DMS 273 treated with DMSO at 0.1 percent for 48 hours (cell line): ENCODE measurements around the gene SPATS2L.

Source experiments
- DNase-seq: peaks from one replicate; lab custom pipeline; 2025; lab: John Stamatoyannopoulos, UW

SPATS2L gene

DNA sequence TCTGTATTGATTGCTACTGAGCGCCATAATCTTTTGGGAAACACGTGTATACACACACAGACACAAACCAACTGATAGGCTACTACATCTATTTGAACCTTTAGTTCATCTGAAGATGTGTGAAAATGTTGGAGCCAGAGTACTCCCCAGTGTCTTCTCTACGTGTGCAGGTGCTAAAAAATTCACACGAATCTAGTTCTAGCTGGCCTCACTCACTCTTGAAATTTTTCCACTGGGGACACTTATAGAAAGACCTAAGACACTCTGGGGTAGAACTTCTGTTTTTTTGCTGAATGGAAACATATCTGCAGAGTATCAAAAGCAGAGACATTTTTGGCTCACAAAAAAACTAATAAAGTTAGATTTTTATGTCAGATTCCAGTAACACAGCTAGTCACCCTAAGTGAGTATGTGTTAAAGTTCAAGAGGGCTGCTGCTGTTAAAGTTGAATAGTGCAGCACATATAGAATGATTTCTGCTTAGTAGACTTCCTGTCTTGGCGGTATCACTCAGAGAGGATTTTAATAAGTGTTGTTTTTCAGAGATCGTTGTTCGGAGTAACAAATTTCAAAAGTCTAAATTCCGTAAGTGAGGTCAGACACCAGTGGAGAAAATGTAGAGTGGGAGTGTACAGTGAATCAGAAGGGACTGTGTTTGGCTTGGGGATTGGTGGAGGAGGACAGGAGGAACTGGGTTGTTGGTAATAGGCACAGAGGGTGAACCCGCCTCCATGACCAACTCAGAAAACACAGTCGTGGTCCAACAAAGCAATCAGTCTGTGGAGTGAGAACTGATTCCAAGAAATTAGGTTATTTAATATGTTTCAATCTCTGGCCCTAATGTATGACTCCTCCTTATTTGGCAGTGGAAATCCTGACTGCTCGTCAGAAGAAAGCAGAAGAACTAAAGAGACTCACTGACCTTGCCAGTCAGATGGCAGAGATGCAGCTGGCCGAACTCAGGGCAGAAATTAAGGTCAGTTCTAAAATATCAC is 160.2 kb downstream of the SPATS2L start:
- no peak for DNase-seq

DNA sequence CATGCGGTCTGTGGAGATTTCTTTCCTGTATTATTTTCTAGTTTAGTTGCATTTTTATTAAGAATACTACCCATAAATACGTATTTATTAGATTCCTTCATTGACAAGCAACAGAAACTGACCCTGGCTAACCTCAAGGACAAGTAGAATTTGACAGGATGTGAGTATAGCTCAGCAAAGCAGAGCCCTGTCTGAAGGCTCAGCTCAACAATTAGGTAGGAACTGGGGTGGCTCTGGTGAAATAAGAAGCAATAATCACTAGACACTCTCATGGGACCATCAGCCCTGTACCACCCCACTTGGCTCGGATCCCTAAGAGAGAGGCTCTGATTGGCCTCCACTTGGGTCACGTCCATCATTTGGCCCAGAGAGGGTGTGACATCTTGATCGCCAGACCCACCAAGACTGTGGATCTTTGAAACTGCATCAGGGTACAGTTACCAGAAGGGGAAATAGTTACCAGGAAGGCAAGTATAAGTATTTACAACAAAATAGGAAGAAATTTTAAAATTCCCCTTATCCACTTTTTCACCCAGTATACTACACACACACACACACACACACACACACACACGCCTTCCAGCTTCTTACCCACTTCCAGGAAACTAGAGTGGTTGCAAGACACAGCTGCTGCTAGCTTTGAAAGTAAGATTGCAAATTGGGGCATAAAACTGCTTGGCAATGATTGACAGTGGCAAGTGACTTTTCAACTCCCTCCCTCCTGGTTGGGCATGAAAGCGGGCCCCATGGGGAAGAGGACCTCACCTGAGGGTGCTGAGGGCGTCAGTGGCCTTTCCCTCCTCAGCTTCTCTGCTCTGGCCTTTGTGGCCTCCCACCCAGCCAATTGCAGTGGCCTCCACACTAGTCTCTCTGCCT is 161.6 kb downstream of the SPATS2L start:
- no peak for DNase-seq

DNA sequence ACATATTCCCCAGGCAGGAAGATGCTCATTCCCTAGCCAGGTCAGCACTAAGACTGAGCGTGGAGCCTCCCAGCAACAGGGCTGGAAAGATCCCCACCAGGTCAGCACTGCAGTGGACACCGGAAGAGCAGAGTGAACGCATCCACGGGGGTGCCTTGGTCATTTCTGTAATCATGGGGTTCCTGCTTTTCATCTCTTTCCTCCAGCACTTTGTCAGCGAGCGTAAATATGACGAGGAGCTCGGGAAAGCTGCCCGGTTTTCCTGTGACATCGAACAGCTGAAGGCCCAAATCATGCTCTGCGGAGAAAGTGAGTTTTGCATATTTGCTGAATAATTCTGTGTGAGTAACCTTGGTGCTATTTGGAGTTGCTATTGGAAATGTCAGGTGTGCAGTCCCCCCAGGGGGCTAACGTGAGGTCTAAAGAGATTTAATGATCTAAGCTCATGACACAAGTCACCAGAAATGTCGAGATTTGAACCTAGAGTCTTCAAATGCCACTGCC is 163.3 kb downstream of the SPATS2L start:
- DNase-seq = no peak

DNA sequence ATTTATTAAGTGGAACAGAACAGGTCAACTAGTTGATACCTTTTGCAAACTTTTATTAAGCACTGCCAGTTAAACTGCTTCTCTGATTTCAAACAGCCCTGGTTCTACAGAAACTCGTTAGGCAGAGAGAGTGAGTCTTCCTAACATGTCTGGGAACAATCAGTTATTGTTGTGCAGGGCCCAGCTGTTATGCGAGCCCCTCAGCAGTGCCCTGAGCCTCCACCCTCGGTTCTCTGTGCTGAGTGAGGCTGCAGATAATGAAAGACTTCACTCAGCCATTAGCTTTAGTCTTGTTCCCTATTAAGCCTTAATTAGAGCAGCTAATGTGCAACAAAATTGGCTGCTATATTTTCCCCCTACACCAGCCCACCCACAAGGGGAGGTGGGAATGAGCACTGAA is 163.7 kb downstream of the SPATS2L start:
- no peak for DNase-seq

DNA sequence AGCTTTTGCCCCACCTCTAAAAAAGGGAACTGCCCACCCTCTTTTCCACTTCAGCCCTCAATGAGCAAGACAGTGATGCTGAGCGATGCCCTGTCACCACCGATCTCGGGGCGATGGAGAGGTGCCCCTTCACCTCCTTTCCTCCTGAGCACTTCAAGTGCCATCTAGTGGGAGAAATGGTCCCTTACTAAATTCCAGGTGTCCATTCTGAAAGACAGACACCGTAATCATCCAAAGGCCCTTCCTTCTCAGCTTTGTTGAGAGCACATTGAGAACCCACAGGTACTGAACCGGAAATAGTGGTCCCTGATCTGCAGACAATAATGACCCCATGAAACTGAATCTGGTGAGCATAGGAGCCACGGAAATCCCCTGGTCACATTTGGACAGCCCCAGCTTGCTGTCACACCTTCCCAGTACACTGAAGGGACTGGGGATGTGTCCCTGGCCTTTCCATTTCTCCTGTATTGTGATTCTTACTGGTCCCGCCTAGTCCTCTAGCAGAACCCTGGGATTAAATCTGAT is 164.9 kb downstream of the SPATS2L start:
- DNase-seq = no peak

DNA sequence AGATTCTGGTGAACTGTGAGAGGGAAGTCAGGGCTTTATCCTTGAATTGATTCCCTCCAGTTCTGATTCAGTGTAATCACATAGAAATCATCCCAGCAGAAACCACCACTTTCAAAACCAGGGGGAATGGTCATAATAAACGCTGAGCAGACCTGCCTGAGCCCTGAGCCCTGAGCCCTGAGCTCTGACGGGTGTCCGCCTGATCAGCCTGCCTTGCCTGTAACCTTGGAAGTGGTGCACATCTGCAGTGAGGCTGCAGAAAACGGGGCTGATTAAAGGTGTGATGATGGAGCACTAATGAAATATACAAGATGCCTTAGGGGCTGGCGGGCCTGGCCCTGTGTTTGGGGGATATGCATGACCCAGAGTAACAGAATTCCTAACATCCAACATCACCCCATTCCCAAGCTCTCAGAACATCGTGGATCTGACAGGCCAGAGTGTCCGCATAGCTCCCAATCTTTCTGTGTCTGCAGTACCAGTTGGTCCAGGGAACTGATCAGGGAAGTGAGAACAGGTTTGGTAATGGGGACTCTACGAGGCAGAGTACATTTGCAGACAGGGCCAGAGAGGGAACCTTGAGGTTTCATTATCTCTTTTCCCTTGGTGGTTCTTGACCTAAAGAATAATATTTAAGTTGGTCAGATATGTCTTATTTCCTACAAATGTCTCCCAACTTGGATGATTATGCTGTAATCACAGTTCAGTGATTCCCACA is 165.6 kb downstream of the SPATS2L start:
- DNase-seq = no peak

DNA sequence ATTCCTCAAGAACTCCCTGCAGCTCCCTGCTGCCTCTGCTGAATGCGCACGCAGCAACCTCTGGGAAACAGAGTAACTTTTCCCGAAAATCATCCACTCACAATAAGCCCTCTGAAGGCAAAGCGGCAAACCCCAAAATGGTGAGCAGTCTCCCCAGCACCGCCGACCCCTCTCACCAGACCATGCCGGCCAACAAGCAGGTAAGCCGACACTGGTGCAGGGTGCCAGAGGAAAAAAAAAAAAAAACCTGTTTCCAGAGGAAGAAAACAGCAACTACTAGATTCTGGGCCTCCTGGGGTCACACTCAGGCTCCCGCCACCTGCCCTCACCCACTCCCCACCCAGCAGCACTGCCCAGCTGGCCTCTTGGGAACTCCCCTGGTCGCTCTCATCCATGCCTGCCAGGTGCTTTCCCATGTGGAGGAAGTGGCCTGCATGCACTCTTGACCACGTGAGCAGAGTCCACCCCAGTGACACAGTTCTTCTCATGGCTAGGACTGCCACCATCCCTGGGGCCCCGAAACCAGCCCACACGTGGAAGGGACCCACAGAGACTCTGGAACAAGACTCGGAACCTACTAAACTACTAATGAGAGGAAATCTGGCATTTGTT is 166.5 kb downstream of the SPATS2L start:
- no peak for DNase-seq

DNA sequence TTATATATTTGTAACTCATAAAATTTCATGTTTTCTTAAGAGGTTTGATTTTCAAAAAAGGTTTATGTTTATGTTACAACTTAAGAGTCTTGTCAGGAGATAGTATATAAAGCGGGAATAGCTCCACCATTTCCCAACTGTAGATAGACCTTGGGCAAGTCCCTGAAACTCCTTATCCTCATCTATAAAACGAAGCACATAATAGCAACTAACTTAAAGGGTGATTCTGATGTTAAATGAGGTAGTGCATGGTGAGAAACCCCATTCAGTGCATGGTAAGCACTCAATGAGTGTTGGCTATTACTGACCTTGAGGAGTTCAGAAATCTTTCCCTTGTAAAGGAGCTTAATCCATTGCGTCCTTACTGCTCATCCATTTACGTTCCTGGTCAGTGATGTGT is 169.3 kb downstream of the SPATS2L start:
- DNase-seq = no peak

DNA sequence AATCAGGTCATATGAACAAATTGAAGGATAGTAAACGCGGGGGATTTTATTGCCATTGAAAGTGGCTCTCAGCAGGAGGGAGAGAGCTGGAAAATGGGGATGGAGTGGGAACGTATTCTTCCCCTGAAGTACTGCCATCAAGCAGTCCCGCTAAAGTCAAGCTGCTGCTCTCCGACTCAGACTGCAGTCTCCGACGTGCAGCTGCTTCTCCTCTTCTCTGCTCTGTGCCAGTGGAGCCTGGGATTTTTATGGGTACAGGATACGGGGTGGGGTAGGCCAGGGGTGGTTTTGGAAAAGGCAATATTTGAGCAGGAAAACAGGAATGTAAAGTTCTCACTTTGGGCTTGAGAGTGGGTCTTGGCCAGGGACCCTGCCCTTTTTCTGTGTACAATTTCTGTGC is 170.3 kb downstream of the SPATS2L start:
- DNase-seq = no peak

DNA sequence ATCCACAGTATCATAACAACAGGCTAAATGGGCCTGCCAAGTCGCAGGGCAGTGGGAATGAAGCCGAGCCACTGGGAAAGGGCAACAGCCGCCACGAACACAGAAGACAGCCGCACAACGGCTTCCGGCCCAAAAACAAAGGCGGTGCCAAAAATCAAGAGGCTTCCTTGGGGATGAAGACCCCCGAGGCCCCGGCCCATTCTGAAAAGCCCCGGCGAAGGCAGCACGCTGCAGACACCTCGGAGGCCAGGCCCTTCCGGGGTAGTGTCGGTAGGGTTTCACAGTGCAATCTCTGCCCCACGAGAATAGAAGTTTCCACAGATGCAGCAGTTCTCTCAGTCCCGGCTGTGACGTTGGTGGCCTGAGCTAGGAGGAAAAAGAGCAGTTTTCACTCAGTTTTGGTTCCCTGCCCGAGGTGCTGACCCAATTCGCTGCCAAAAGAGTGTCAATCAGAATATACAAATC is 171.2 kb downstream of the SPATS2L start:
- no peak for DNase-seq

DNA sequence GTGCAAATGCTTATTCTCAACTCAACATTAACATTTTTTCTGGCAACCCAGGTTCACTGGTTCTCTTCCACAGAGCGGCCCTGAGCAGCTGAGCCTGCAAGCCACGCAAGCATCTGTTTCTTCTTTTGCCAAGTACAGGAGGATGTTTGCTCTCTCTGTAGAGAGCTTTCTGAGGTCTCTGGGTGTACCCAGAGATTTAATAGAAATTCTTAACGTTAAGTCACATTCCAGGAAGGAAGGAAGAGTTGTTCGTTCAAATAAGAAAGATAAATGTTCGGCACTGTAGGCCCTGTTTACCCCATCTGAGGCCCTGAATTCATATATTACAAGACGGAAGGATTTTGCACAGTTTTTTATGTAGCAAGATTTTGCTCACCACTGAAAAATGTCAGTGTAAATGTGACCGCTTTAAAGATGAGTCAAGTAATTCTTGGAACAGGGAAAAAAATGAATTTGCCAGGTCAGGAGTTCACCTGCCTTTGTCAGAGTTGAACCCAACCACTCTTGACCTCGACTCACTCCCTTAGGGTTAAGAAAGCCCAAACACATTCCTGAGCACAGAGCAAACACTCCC is 173.3 kb downstream of the SPATS2L start:
- DNase-seq = no peak

DNA sequence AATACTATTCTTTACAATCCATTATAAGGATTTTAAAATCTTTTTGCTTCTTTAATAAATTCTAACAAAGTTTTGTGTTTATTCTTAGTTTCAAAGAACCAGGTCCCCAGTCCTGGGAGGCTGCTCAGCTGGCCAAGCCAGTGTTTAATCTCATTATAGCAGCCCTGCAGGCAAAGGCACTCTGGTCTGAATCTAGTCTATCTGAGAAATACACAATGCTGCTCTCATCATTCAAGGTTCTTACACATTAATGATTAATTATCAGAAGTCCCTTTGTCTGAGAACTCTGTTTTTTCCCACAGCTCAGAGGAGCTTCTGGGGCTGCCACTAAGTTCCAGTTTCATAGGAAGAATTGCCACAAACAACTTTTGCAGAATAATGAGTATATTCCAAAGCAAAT is 175.7 kb downstream of the SPATS2L start:
- no peak for DNase-seq

DNA sequence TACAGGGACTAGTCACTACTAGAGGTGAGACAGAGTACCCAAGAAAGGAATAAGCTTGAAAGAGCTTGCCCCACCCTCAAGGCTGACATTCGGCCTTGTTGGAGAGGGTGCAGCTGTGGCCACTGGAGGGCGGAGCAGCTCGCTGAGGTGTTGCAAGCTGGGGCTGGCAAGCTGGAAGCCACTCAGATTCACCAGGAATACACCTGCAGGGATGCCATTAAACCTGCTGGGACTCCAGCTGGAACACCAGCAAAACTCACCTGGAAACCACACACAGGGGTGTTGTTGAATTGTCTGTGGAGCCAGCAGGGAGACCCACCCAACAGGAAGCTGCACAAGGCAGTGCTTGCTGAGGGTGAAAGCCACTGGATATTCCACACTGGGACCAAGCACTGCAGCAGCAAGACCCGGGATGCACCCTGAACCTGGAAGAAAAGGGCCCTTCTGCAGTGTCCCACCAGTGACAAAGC is 177.3 kb downstream of the SPATS2L start:
- DNase-seq = no peak

DNA sequence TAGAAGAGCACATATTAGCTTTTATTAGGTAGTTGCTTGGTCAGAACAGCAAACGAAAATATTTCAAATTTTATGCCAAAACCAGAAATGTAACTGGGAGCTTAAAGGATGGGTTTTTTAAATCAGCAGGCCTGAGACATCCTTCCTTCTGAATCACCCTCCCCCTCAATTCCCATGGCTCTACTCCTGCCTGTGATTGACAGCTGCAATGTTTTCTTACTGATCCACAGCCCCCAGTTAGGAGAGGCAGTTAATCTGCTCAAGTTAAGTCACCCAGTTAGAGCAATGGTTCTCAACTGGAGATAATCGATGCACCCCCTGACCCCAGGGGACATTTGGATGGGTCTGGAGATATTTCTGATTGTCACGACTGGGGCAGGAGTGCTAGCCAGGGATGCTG is 178.4 kb downstream of the SPATS2L start:
- no peak for DNase-seq

DNA sequence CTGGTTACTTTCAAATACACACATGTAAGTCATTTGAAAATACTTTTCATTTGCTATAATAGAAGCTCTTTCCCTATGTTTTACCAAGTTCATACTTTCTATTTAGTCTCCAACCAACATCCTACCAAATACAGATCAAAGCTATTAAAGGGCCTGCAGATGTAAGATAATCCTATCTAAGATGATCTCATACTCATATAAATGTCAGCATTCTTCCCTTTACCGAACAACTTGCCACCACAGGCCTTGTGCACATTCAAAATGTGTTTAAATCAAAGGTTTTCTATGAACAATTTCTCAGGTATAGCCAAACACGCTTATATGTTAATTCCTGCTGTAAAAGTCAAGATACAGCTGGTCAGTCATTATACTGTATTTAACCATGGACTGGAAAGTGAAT is 180.0 kb downstream of the SPATS2L start:
- DNase-seq = no peak

DNA sequence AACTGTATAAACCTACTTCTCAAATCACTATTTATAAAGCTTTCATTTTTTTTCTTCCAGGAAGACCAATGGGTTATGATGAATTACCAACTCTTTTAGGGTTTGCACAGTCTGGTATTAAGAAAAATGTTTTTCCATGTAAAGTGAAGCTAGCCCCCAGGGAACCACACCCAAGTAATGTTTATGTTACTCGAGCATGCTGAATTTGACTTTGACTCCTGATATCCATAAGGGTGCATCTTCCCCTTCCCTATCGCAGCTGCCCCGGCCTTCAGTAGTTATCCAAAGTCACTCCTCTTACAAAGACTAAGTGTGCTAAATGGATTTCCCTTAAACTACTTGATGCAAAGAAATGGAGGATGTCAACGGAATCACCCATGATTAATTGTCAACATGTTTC is 181.7 kb downstream of the SPATS2L start:
- DNase-seq = no peak

DNA sequence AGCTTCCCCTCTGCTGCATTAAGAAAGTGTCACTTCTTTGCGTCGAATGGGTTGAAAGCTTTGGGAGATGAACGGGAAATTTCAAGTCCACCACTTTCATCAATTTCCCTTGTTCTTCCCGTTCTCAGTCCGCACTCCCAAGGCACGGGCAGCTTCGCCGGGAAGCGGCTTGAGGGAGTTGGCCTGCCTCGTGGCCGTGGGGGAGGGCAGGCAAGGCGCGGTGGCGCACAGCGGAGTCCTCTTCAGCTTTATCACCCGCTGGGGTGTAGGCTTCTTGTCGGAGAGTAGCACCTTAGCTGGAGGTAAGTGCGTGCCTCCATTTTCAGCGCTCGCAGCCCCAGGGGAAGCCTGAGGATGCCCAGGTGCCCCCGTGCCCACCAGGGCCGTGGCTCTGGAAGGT is 183.5 kb downstream of the SPATS2L start:
- no peak for DNase-seq

DNA sequence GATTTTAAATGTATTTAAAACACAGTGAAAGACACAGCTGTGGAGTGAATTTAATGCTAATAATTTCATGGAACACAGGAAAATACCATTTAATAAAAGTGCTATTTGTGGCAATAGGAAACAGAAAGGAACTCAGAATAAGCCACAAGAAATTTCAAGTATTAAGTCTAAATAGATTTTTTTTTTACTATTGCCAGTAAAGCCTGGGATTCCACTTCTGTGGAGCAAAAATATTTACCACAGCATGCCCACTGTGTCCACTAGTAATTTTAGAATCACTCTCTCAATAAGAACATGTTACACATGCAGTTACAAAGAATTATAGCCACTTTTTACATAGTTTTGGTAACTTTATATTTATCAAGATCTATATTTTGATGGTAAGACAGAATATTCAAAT is 186.2 kb downstream of the SPATS2L start:
- DNase-seq = no peak

DNA sequence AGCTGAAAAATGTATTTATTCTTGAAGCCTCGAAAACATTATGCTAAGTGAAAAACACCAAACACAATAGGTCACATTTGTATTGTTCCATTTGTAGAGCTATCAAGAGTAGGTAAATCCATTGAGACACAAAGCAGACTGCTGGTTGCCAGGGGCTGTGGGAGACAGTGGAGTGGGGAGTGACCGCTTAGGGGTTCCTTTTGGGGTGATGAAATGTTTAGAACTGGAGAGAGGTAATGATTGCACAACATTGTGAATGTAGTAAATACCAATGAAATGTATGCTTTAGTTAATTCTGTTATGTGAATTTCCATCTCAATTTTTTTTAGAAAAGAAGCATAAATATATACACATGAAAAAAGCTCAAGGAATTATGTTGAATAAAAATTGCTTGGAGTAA is 187.6 kb downstream of the SPATS2L start:
- no peak for DNase-seq

DNA sequence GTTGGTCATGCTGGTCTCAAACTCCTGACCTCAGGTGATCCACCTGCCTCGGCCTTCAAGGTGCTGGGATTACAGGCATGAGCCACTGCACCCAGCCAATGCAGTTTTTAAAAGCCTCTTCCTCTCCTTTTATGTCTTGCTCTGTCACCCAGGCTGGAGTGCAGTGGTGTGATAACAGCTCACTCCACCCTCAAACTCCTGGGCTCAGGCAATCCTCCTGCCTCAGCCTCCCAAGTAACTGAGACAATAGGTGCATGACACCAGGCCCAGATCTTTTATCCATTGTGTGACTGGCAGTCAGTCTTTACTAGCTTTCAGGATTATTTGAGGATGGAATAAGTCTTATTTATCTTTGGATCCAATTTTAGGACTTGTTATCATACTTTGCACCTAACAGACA is 190.2 kb downstream of the SPATS2L start:
- DNase-seq = no peak
